Transverse colon (tissue), 4 donors: ENCODE data around the gene EHD3. TPM values are rescaled to one million over a fixed set of nuclear protein-coding genes. Genes with fewer than 3 reads are reported as not detected.

Experiments used
- DNase-seq: peaks from one replicate; pipeline ENCODE4 v3.0.0-alpha.2; 2019
- H3K27ac ChIP-seq, 4 donors: fragments of 200-600 bp; sonication (generic); 2 replicates each; pipeline ENCODE4 v1.5.1; 2016 to 2018; ENCODE audit warnings: inconsistent platforms in 4 of 4
- H3K27me3 ChIP-seq: fragments of 200-600 bp; sonication (generic); 2 replicates; pipeline ENCODE4 v1.5.1; 2017; ENCODE audit warnings: inconsistent platforms
- H3K36me3 ChIP-seq, 4 donors: fragments of 200-600 bp; sonication (generic); 2 replicates each; pipeline ENCODE4 v1.5.1; 2017 to 2019; ENCODE audit warnings: inconsistent platforms in 4 of 4
- H3K4me1 ChIP-seq, 4 donors: fragments of 200-600 bp; sonication (generic); 2 replicates each; pipeline ENCODE4 v1.5.1; 2017 to 2020; ENCODE audit warnings: inconsistent platforms in 4 of 4
- H3K4me3 ChIP-seq, 4 donors: fragments of 200-600 bp; sonication (generic); 1 replicate in 1 of 4; 2 replicates in 3 of 4; pipeline versions ENCODE4 v1.5.1 to v1.6.1; 2017 to 2019; ENCODE audit warnings: inconsistent platforms in 4 of 4
- H3K9me3 ChIP-seq, 2 donors: fragments of 200-600 bp; sonication (generic); 2 replicates each; pipeline ENCODE4 v1.5.1; 2017 to 2019; ENCODE audit warnings: inconsistent platforms in 2 of 2
- EP300 ChIP-seq: sonication (generic); formaldehyde crosslinking; IDR thresholded peaks from one replicate; pipeline ENCODE4 v1.6.1; 2017; ENCODE audit warnings: antibody characterized with exemption, low read depth
- POLR2A ChIP-seq: fragments of 450-650 bp; IDR thresholded peaks from one replicate; pipeline ENCODE4 v1.6.1; 2016; ENCODE audit warnings: antibody characterized with exemption, mild to moderate bottlenecking, moderate library complexity
- POLR2AphosphoS5 ChIP-seq, 3 donors: sonication (generic); formaldehyde crosslinking; IDR thresholded peaks; one replicate each; pipeline ENCODE4 v1.6.1; 2016; ENCODE audit warnings: antibody characterized with exemption in 3 of 3
- WGBS, 2 donors: methylation state at CpG; one replicate each; pipeline ENCODE4 v1.1.5; 2018; ENCODE audit warnings: low coverage in 1 of 2; 5-methylcytosine and 5-hydroxymethylcytosine counted together
- in situ Hi-C, 4 donors: fragments of 200-750 bp; cut with MboI; loops; one replicate each; pipeline versions ENCODE4 v1.15.0 to v1.15.1; 2017; ENCODE audit warnings: low sequenced_read_pairs in 3 of 4, low pct_ligation_motif_present in 1 of 4, low pct_unique_long_range_greater_than_20kb in 1 of 4
- intact Hi-C: fragments of 100-400 bp; cut with DNase I; formaldehyde crosslinking; loops from one replicate; pipeline ENCODE4 v1.15.1; 2023; ENCODE audit warnings: low total_unique reads
- small RNA-seq, 4 donors: library from RNA; depleted of rRNA; stranded (forward); fragments of <200 nt; gene quantifications; one replicate each; pipeline ENCODE3, GENCODE V24; 2016
- total RNA-seq, 4 donors: library from RNA; depleted of rRNA; stranded (reverse); fragments of >200 nt; gene quantifications; one replicate each; pipeline ENCODE4 v1.1.0, GENCODE V29; 2016
- TF ChIP-seq, protein P1 (sequence below), 5 experiments: fragments of 200-600 bp in 3 of 5; fragments of 450-650 bp in 2 of 5; sonication (generic) in 3 of 5; IDR thresholded peaks; 1 replicate in 2 of 5; 2 replicates in 3 of 5; pipeline ENCODE4 v1.5.1; 2016 to 2017; ENCODE audit warnings: antibody characterized with exemption in 5 of 5, inconsistent platforms in 3 of 5, mild to moderate bottlenecking in 2 of 5, moderate library complexity in 1 of 5

The EHD3 gene
- total RNA-seq, 4 donors from 2014 or later: 1.2 to 10.1 (median 3.6) TPM

GRCh38 chr2:31317396-31317795, 83.4 kb downstream of the EHD3 start:
- in situ Hi-C loops: no loop called here

DNA sequence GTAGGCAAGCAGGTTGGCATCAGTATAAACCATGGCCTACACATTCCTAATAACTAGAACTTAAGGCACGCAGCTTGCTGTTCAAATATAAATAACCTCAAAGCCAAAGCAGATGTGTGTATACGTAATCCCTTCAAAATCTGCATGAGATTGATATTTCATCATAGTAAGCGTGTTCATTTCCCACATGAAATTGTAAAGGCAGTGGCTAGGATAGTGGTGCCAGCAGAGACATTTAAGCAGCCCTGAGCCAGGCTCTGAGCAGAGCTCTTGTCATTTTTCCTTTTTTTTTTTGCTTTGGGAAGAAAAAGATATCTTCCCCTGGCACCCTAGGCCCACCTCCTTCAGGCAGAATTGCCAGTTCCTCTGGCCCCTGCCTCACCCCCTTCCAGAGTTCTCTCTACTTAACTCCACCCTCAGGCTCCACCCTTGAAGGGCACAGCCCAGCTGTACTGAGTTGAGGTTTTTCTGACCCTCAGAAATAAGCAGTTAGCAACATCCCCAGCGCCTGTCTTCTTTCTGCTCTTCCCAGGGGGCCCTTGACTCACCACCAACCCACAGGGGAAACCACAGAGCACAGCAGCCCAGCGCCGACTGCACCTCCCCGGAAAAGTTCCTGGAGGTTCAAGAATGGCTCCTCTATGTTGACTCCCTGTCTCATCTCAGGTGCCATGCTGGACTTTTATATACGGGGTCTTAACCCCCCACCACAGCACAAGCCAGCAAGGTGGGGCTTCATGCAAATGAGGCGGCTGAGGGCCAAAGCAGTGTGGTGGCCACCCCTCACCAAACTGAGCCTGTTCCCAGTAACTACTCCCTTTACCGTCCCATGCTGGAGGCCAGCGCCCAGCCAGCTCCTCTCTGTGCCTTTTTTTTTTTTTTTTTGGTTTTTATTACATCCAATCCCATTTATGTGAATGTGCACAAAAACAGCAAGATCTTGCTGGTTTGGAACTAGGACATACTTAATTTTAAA, 84.7 kb downstream of the EHD3 start:
- Histone ChIP-seq H3K4me1 (peaks cover 0 to 19% (median 4%) of the 10 kb centered on the region in 4 donors), H3K36me3 (no peaks in the 10 kb centered on the region), H3K4me3 (no peak overlapping the region), H3K27ac (peak overlapping the region; percentile 63 to 73 (median 64)), H3K9me3 (no peaks in the 10 kb centered on the region), H3K27me3 (no peaks in the 10 kb centered on the region)
- TF ChIP-seq, protein P1, sequence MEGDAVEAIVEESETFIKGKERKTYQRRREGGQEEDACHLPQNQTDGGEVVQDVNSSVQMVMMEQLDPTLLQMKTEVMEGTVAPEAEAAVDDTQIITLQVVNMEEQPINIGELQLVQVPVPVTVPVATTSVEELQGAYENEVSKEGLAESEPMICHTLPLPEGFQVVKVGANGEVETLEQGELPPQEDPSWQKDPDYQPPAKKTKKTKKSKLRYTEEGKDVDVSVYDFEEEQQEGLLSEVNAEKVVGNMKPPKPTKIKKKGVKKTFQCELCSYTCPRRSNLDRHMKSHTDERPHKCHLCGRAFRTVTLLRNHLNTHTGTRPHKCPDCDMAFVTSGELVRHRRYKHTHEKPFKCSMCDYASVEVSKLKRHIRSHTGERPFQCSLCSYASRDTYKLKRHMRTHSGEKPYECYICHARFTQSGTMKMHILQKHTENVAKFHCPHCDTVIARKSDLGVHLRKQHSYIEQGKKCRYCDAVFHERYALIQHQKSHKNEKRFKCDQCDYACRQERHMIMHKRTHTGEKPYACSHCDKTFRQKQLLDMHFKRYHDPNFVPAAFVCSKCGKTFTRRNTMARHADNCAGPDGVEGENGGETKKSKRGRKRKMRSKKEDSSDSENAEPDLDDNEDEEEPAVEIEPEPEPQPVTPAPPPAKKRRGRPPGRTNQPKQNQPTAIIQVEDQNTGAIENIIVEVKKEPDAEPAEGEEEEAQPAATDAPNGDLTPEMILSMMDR (IDR thresholded peaks at IDR 0.05): no peak
- no peak for TF ChIP-seq POLR2AphosphoS5 (IDR thresholded peaks at IDR 0.05)
- no peak for TF ChIP-seq POLR2A
- no peak for TF ChIP-seq EP300
- in situ Hi-C loops (no loop called here), intact Hi-C loops (no loop called here)
- WGBS, 2 donors: 72 to 80% methylated on average over 6 to 11 of the region's 11 CpGs
- DNase-seq: peak; percentile 49

More at GRCh38 chr2:31317396-31317795, 83.4 kb downstream of the EHD3 start:
- TF ChIP-seq, protein P1 (IDR thresholded peaks at IDR 0.05): no peak
- no peak for TF ChIP-seq POLR2A
- TF ChIP-seq POLR2AphosphoS5 (IDR thresholded peaks at IDR 0.05): no peak
- TF ChIP-seq EP300: no peak
- intact Hi-C loops: no loop called here
- Histone ChIP-seq H3K4me1 (peaks cover 0 to 15% (median 4%) of the 10 kb centered on the region in 4 donors), H3K27ac (no peak overlapping the region), H3K36me3 (no peaks in the 10 kb centered on the region), H3K9me3 (no peaks in the 10 kb centered on the region), H3K27me3 (no peaks in the 10 kb centered on the region), H3K4me3 (no peak overlapping the region)
- DNase-seq: no peak
- 57 to 61% methylated on average over 3 of the region's 3 CpGs for WGBS, 2 donors

Small RNA genes lying within 50 kb of the gene (small RNA-seq; reads per million reads assigned to genes)
- 0 reads per million in 4 donors for gene RNA5SP90

Other genes with a start within 250 kb of the EHD3 start
- gene GALNT14, start 95.7 kb upstream of the EHD3 start, total RNA-seq: under 1 TPM in 1 of 4 donors, not detected in 3; 1.00 TPM
- gene CAPN14, start 16.6 kb upstream of the EHD3 start, total RNA-seq: under 1 TPM in 2 of 4 donors, not detected in 2; 0.14 to 0.16 TPM
- 10 to 100 TPM; 25.9 to 57.9 (median 37.2) TPM for gene XDH, start 180.6 kb downstream of the EHD3 start, total RNA-seq